Activated CD4-positive, alpha-beta T cell treated with anti-CD3 and anti-CD28 coated beads, Interleukin-10, Interleukin-2, amounts not matched to agents 100 ng/mL and 50 ng/mL, durations not matched to agents 16 hours and 8 hours (primary cell): ENCODE data around the gene HTR3D.

Source experiments
- DNase-seq: peaks from one replicate; pipeline ENCODE4 v3.0.0-alpha.2; 2020

HTR3D gene

GRCh38 chr3:184073621-184074020, 42.1 kb downstream of the HTR3D start:
- DNase-seq, result no peak

- no peak for DNase-seq
These were observed 44.4 kb downstream of the HTR3D start for GRCh38 chr3:184075901-184076300.

GRCh38 chr3:184077881-184078280, 46.3 kb downstream of the HTR3D start:
- DNase-seq, result no peak

GRCh38 chr3:184078851-184079250, 47.3 kb downstream of the HTR3D start:
- no peak for DNase-seq

- no peak for DNase-seq
These were observed 49.7 kb downstream of the HTR3D start for GRCh38 chr3:184081116-184081830.

GRCh38 chr3:184082034-184082433, 50.5 kb downstream of the HTR3D start:
- no peak for DNase-seq

- no peak for DNase-seq
These were observed 50.9 kb downstream of the HTR3D start for GRCh38 chr3:184082465-184082864.

GRCh38 chr3:184085389-184085852, 53.9 kb downstream of the HTR3D start:
- peak; percentile 58 for DNase-seq
